Retinal pigment epithelial cell (primary cell): Measurements from ENCODE around the gene TERB1.

Experiments
- DNase-seq: peaks from one replicate; pipeline ENCODE4 v3.0.0-alpha.2; 2010; ENCODE audit warnings: low read depth
- H3K4me3 ChIP-seq: 2 replicates; pipeline ENCODE4 v1.5.1; 2011; ENCODE audit warnings: mild to moderate bottlenecking, low read length, control low read depth, moderate library complexity
- CTCF ChIP-seq: conservative IDR thresholded peaks from 2 replicates; pipeline ENCODE4 v1.5.1; 2011; ENCODE audit warnings: low read depth, low read length, control low read depth, inconsistent platforms

Gene TERB1

GRCh38 chr16:66751053-66751302 lies 50.4 kb downstream of the TERB1 start:
- H3K4me3 ChIP-seq, result peak overlapping the region; percentile 93
- TF ChIP-seq CTCF, result no peak
- DNase-seq, result no peak

- peak overlapping the region; percentile 93 for H3K4me3 ChIP-seq
- no peak for DNase-seq
- TF ChIP-seq CTCF, result no peak
These were observed 50.9 kb downstream of the TERB1 start for GRCh38 chr16:66750279-66751052.

GRCh38 chr16:66746682-66747081 lies 54.7 kb downstream of the TERB1 start:
- TF ChIP-seq CTCF, result no peak
- H3K4me3 ChIP-seq, result no peak overlapping the region
- DNase-seq, result no peak

GRCh38 chr16:66746048-66746447 lies 55.3 kb downstream of the TERB1 start:
- no peak for DNase-seq
- TF ChIP-seq CTCF, result no peak
- H3K4me3 ChIP-seq, result no peak overlapping the region

- DNase-seq, result no peak
- TF ChIP-seq CTCF, result no peak
- no peak overlapping the region for H3K4me3 ChIP-seq
These were observed 59.2 kb downstream of the TERB1 start for GRCh38 chr16:66741950-66742808.

- no peak for TF ChIP-seq CTCF
- DNase-seq, result peak; percentile 72
- H3K4me3 ChIP-seq, result no peak overlapping the region
These were observed 60.0 kb downstream of the TERB1 start for GRCh38 chr16:66741169-66741900.
